DND-41 (cell line): ENCODE results near the gene CHST14.

ENCODE experiments used
- ATAC-seq: fragments of 200-7000 bp; cut with Tn5 transposase; 3 replicates; pipeline ENCODE4 v1.9.1; 2021; ENCODE audit warnings: low read depth; ENCODE audit not compliant: insufficient read depth
- DNase-seq: peaks from one replicate; pipeline ENCODE4 v3.0.0-alpha.2; 2020
- H2AFZ ChIP-seq: 2 replicates; pipeline ENCODE4 v1.6.0; 2012; ENCODE audit warnings: low read depth, low read length
- H3K27ac ChIP-seq: 2 replicates; pipeline ENCODE4 v1.5.1; 2012; ENCODE audit warnings: low read length, inconsistent platforms
- H3K27me3 ChIP-seq: fragments of 200-600 bp; sonication (generic); 2 replicates; pipeline ENCODE4 v1.6.0; 2012; ENCODE audit warnings: low read length, mild to moderate bottlenecking, inconsistent platforms; ENCODE audit not compliant: insufficient read depth, poor library complexity
- H3K36me3 ChIP-seq: 2 replicates; pipeline ENCODE4 v1.5.1; 2012; ENCODE audit warnings: low read length, inconsistent platforms; ENCODE audit not compliant: insufficient read depth
- H3K4me1 ChIP-seq: 2 replicates; pipeline ENCODE4 v1.5.1; 2012; ENCODE audit warnings: mild to moderate bottlenecking, low read length; ENCODE audit not compliant: insufficient read depth
- H3K4me2 ChIP-seq: 2 replicates; pipeline ENCODE4 v1.6.0; 2012; ENCODE audit warnings: mild to moderate bottlenecking, moderate library complexity, low read length, inconsistent platforms; ENCODE audit not compliant: insufficient read depth
- H3K4me3 ChIP-seq, 2 experiments: fragments of 200-600 bp in 1 of 2; shearing (Covaris generic) in 1 of 2; 2 replicates each; pipeline ENCODE4 v1.5.1; 2012 to 2016; ENCODE audit warnings: inconsistent platforms in 2 of 2, low read length in 2 of 2, mild to moderate bottlenecking in 2 of 2, low read depth in 1 of 2, moderate library complexity in 1 of 2
- H3K79me2 ChIP-seq: 2 replicates; pipeline ENCODE4 v1.6.0; 2012; ENCODE audit warnings: low read length, inconsistent platforms; ENCODE audit not compliant: insufficient read depth
- H3K9ac ChIP-seq: 2 replicates; pipeline ENCODE4 v1.6.0; 2012; ENCODE audit warnings: low read depth, mild to moderate bottlenecking, inconsistent platforms, low read length, moderate library complexity
- H3K9me3 ChIP-seq: 2 replicates; pipeline ENCODE4 v1.5.1; 2012; ENCODE audit warnings: low read length, moderate library complexity, mild to moderate bottlenecking, inconsistent platforms; ENCODE audit not compliant: insufficient read depth, severe bottlenecking
- H4K20me1 ChIP-seq: 2 replicates; pipeline ENCODE4 v1.6.0; 2012; ENCODE audit warnings: low read length; ENCODE audit not compliant: insufficient read depth
- EZH2 ChIP-seq: IDR thresholded peaks from 3 replicates; pipeline ENCODE4 v1.6.1; 2012; ENCODE audit warnings: borderline replicate concordance, low read depth, mild to moderate bottlenecking, moderate library complexity, low read length, inconsistent platforms; ENCODE audit not compliant: severe bottlenecking
- TF ChIP-seq, protein P1 (sequence below): IDR thresholded peaks from 2 replicates; pipeline ENCODE4 v1.5.1; 2012; ENCODE audit warnings: borderline replicate concordance, low read length, moderate library complexity, mild to moderate bottlenecking; ENCODE audit not compliant: poor library complexity, severe bottlenecking; ENCODE audit errors: extremely low read depth

The CHST14 gene

DNA sequence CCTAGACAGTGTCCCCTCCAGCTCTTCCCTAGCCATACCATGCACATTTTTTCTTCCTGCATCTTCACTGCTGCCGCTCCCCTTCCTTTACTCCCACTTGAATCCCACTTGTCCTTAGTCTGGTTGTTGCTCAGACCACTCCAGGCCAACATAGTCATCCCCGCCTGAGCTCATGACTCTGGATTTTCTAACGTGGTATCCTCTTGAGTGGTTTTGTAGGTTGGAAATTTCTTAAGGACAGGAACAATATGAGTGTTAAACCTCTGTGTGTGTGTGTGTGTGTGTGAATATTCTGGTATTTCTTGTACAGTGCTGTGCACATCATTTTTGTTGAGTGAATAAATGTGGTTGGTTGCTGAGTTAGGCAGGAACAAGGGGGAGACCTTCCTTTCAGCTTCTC is 26.9 kb upstream of the CHST14 start:
- Histone ChIP-seq H3K36me3 (no peaks in the 10 kb centered on the region), H3K9ac (no peak overlapping the region), H3K79me2 (peaks cover 74% of the 10 kb centered on the region), H3K27ac (no peak overlapping the region), H3K4me1 (peaks cover 38% of the 10 kb centered on the region), H3K4me2 (peak overlapping the region; percentile 82; the same call in 1 of the 2 replicates), H3K4me3 (no peak overlapping the region), H4K20me1 (peaks cover 54% of the 10 kb centered on the region), H3K9me3 (no peaks in the 10 kb centered on the region), H3K27me3 (peaks cover 14% of the 10 kb centered on the region), H2AFZ (no peak overlapping the region)
- DNase-seq (no peak), ATAC-seq (no peak)
- TF ChIP-seq EZH2 = no peak
- TF ChIP-seq, protein P1, sequence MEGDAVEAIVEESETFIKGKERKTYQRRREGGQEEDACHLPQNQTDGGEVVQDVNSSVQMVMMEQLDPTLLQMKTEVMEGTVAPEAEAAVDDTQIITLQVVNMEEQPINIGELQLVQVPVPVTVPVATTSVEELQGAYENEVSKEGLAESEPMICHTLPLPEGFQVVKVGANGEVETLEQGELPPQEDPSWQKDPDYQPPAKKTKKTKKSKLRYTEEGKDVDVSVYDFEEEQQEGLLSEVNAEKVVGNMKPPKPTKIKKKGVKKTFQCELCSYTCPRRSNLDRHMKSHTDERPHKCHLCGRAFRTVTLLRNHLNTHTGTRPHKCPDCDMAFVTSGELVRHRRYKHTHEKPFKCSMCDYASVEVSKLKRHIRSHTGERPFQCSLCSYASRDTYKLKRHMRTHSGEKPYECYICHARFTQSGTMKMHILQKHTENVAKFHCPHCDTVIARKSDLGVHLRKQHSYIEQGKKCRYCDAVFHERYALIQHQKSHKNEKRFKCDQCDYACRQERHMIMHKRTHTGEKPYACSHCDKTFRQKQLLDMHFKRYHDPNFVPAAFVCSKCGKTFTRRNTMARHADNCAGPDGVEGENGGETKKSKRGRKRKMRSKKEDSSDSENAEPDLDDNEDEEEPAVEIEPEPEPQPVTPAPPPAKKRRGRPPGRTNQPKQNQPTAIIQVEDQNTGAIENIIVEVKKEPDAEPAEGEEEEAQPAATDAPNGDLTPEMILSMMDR = no peak

DNA sequence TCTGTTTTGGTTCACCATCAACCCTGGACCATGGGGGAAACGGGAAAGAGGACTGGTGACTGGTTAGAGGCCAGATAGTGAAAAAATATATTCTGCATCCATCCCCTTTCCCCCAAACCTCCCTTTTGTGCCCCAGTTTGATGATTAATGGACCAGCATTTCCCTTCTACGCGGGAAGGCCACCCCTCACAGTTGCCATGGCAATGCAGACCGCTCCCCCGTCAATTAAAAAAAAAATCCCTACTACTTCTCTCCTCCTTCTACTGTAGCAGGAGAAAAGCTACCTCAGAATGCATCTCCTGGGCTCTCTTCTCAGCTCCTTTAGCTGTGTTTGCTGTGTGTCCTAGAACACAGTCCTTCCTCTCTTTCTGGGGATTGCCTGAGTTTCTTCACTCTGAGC is 26.0 kb upstream of the CHST14 start:
- Histone ChIP-seq H3K27me3 (peaks cover 7% of the 10 kb centered on the region), H3K4me2 (peak overlapping the region; percentile 12; the same call in 1 of the 2 replicates), H4K20me1 (peaks cover 60% of the 10 kb centered on the region), H2AFZ (no peak overlapping the region), H3K79me2 (peaks cover 81% of the 10 kb centered on the region), H3K4me1 (peaks cover 31% of the 10 kb centered on the region), H3K9me3 (no peaks in the 10 kb centered on the region), H3K4me3 (no peak overlapping the region), H3K36me3 (no peaks in the 10 kb centered on the region), H3K27ac (no peak overlapping the region), H3K9ac (no peak overlapping the region)
- no peak for ATAC-seq
- no peak for TF ChIP-seq EZH2
- TF ChIP-seq, protein P1 = no peak
- DNase-seq = no peak

DNA sequence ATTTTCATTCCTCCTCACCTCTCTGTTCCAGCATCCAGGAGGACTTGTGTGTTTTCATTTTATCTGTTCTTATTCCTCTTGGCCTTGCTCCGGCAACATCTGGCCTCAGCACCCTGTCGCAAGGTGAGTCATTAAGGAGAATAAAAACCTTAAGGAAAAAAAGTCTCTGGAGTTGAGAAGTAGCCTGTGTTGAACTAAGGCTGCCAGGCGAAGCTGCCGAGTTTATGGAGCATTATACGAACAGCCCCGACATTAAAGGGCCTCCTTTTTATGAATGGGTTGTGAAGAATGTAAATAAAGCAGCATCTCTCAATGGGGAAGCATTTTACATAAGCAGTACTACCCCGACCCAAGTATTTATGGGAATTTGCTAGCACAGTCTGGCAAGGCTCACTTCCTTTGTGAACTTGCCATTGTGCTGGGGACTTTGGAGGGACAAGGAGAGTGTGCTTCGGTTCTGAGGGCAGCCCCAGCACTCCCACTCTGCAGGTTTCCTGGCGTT is 25.3 kb upstream of the CHST14 start:
- Histone ChIP-seq H3K27ac (no peak overlapping the region), H3K4me2 (no peak overlapping the region)
- no peak for DNase-seq

More for the DNA sequence above, 25.3 kb upstream of the CHST14 start:
- no peak overlapping the region for H3K9ac ChIP-seq
- peaks cover 24% of the 10 kb centered on the region for H3K4me1 ChIP-seq
- no peaks in the 10 kb centered on the region for H3K36me3 ChIP-seq
- no peaks in the 10 kb centered on the region for H3K27me3 ChIP-seq
- no peaks in the 10 kb centered on the region for H3K9me3 ChIP-seq
- H4K20me1 ChIP-seq = peaks cover 68% of the 10 kb centered on the region
- no peak overlapping the region for H2AFZ ChIP-seq
- H3K4me3 ChIP-seq = no peak overlapping the region
- peaks cover 89% of the 10 kb centered on the region for H3K79me2 ChIP-seq
- ATAC-seq = no peak
- TF ChIP-seq EZH2 = no peak
- TF ChIP-seq, protein P1 = no peak
